B cell (primary cell): ENCODE results near the gene UPF3A. TPM values are rescaled to one million over a fixed set of nuclear protein-coding genes. Genes with fewer than 3 reads are reported as not detected.

Experiments used
- ATAC-seq: fragments of 200-7000 bp; cut with Tn5 transposase; one replicate; pipeline ENCODE4 v1.10.0; 2021; ENCODE audit warnings: low read depth, mild to moderate bottlenecking, moderate number of reproducible peaks, moderate library complexity
- CTCF ChIA-PET: fragments of 350-600 bp; sonication (Branson Sonifier 250); formaldehyde crosslinking; loops from one replicate; lab custom pipeline; 2021; ENCODE audit warnings: antibody characterized with exemption, inconsistent platforms; lab: Charles Lee
- POLR2A ChIA-PET: fragments of 350-600 bp; sonication (Branson Sonifier 250); formaldehyde crosslinking; loops from one replicate; lab custom pipeline; 2021; ENCODE audit warnings: antibody characterized with exemption; lab: Charles Lee
- DNase-seq: peaks from one replicate; pipeline ENCODE4 v3.0.0; 2013
- H2AFZ ChIP-seq: 2 replicates; pipeline ENCODE4 v1.6.1; 2012; ENCODE audit warnings: mild to moderate bottlenecking, low read depth, low read length; ENCODE audit not compliant: insufficient read depth, poor library complexity, severe bottlenecking
- H3K27ac ChIP-seq, 2 donors: 1 replicate in 1 of 2; 2 replicates in 1 of 2; pipeline ENCODE4 v1.5.1; 2012 to 2013; ENCODE audit warnings: low read length in 2 of 2, mild to moderate bottlenecking in 2 of 2, moderate library complexity in 1 of 2
- H3K27me3 ChIP-seq, 4 experiments: fragments of 200-600 bp in 1 of 4; sonication (generic) in 1 of 4; replicated peaks in 1 of 4; 1 replicate in 2 of 4; 2 replicates in 2 of 4; pipeline versions ENCODE4 v1.6.1 to v1.7.0; 2013 to 2016; ENCODE audit warnings: low read length in 3 of 4, mild to moderate bottlenecking in 2 of 4, mixed read lengths in 1 of 4, moderate library complexity in 1 of 4; ENCODE audit not compliant: insufficient read depth in 4 of 4, control insufficient read depth in 3 of 4; ENCODE audit errors: control extremely low read depth in 1 of 4
- H3K36me3 ChIP-seq, 2 experiments: replicated peaks in 1 of 2; 1 replicate in 1 of 2; 2 replicates in 1 of 2; pipeline versions ENCODE4 v1.6.1 to v1.7.1; 2013; ENCODE audit warnings: low read length in 1 of 2; ENCODE audit not compliant: insufficient read depth in 2 of 2, control insufficient read depth in 1 of 2; ENCODE audit errors: control extremely low read depth in 1 of 2, extremely low read depth in 1 of 2
- H3K4me1 ChIP-seq, 2 donors: fragments of 200-600 bp in 1 of 2; sonication (generic) in 1 of 2; 1 replicate in 1 of 2; 2 replicates in 1 of 2; pipeline versions ENCODE4 v1.5.1 to v1.6.1; 2013 to 2017; ENCODE audit warnings: low read length in 2 of 2; ENCODE audit not compliant: control insufficient read depth in 2 of 2, insufficient read depth in 2 of 2
- H3K4me2 ChIP-seq: replicated peaks from 2 replicates; pipeline ENCODE3; 2012; ENCODE audit warnings: mild to moderate bottlenecking, low read depth, low read length; ENCODE audit not compliant: poor library complexity, severe bottlenecking
- H3K4me3 ChIP-seq, 5 experiments: fragments of 200-600 bp in 1 of 5; sonication (generic) in 1 of 5; 1 replicate in 3 of 5; 2 replicates in 2 of 5; pipeline versions ENCODE4 v1.5.1 to v1.7.0; 2011 to 2016; ENCODE audit warnings: low read length in 4 of 5, mild to moderate bottlenecking in 4 of 5, low read depth in 2 of 5, control low read depth in 1 of 5, moderate library complexity in 1 of 5; ENCODE audit not compliant: insufficient read depth in 1 of 5; ENCODE audit errors: control extremely low read depth in 1 of 5, extremely low read depth in 1 of 5
- H3K79me2 ChIP-seq: fragments of 200-600 bp; sonication (generic); one replicate; pipeline ENCODE4 v1.6.0; 2016; ENCODE audit warnings: low read length; ENCODE audit not compliant: control insufficient read depth, insufficient read depth
- H3K9ac ChIP-seq: fragments of 200-600 bp; sonication (generic); 2 replicates; pipeline ENCODE4 v1.6.1; 2017; ENCODE audit warnings: mild to moderate bottlenecking, low read length, moderate library complexity
- H3K9me3 ChIP-seq, 3 donors: one replicate each; pipeline versions ENCODE4 v1.6.1 to v1.7.1; 2013; ENCODE audit warnings: low read length in 2 of 3; ENCODE audit not compliant: control insufficient read depth in 2 of 3, insufficient read depth in 1 of 3; ENCODE audit errors: control extremely low read depth in 1 of 3
- H4K20me1 ChIP-seq: 2 replicates; pipeline ENCODE4 v1.6.0; 2012; ENCODE audit warnings: mild to moderate bottlenecking, low read length; ENCODE audit not compliant: insufficient read depth, control insufficient read depth, poor library complexity, severe bottlenecking
- H3K27ac Mint-ChIP-seq: one replicate; pipeline ENCODE4 v1.8.0; 2021; ENCODE audit warnings: mixed read lengths
- H3K27me3 Mint-ChIP-seq: one replicate; pipeline ENCODE4 v1.8.0; 2021; ENCODE audit warnings: mixed read lengths
- H3K4me1 Mint-ChIP-seq: one replicate; pipeline ENCODE4 v1.8.0; 2021; ENCODE audit warnings: mixed read lengths
- H3K4me3 Mint-ChIP-seq: one replicate; pipeline ENCODE4 v1.8.0; 2021; ENCODE audit warnings: mixed read lengths
- H3K9me3 Mint-ChIP-seq: one replicate; pipeline ENCODE4 v1.8.0; 2022; ENCODE audit warnings: mixed read lengths; ENCODE audit not compliant: insufficient read depth
- EZH2 ChIP-seq: IDR thresholded peaks from 2 replicates; pipeline ENCODE4 v1.6.1; 2012; ENCODE audit warnings: borderline replicate concordance, low read depth, mild to moderate bottlenecking, moderate library complexity, low read length; ENCODE audit not compliant: insufficient read depth, poor library complexity, severe bottlenecking
- WGBS: methylation state at CpG from one replicate; pipeline ENCODE4 v1.1.5; 2013; ENCODE audit warnings: missing lambda C conversion rate; ENCODE audit not compliant: insufficient coverage; 5-methylcytosine and 5-hydroxymethylcytosine counted together
- intact Hi-C: fragments of 100-400 bp; cut with micrococcal nuclease; formaldehyde crosslinking; loops from one replicate; pipeline ENCODE4 v1.10.0; 2022
- polyA plus RNA-seq: library from polyadenylated mRNA; depleted of rRNA; stranded (reverse); fragments of >200 nt; gene quantifications from 2 replicates; pipeline ENCODE4 v1.2.3, GENCODE V29; 2012
- total RNA-seq, 2 donors: library from RNA; stranded (reverse); fragments of 120-200 nt in 1 of 2; gene quantifications; 1 replicate in 1 of 2; 2 replicates in 1 of 2; pipeline versions ENCODE4 v1.2.3 to v1.2.4, GENCODE V29; 2013 to 2022
- TF ChIP-seq, protein P1 (sequence below): fragments of 200-600 bp; IDR thresholded peaks from one replicate; pipeline ENCODE4 v1.8.0; 2022; ENCODE audit warnings: antibody characterized with exemption, mild to moderate bottlenecking

UPF3A gene
- total and polyA plus RNA-seq, 2 donors (not counting 1 experiment from before 2014, with no cell fraction given): 72.9 to 109 TPM

DNA sequence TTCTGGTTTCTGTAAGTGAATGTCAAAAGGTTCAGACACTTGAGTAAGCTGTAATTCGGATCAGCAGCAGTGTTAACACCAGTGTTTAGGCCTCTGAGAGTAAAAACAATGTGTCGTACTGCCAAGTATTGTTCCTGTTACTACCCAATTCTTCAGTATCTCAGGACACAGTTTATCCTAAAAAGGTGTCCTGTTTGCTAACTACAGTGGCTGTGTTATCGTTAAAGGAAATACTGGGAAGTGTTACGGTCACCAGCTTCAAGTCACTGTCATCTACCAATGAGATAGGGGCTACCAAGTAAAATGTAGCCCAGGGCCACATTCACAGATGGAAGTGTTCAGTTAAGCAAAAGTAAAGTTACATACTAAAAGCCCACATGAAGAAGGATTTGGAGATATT, 2.3 kb upstream of the UPF3A start:
- Mint-ChIP-seq H3K9me3 (no peaks in the 10 kb centered on the region), H3K4me3 (no peak overlapping the region), H3K27me3 (no peaks in the 10 kb centered on the region), H3K27ac (peak overlapping the region; percentile 81), H3K4me1 (peaks cover 29% of the 10 kb centered on the region)
- DNase-seq (no peak), ATAC-seq (no peak)
- POLR2A ChIA-PET: no interaction called here
- Histone ChIP-seq H3K9ac (no peak overlapping the region), H3K27me3 (no peaks in the 10 kb centered on the region), H4K20me1 (peaks cover 7% of the 10 kb centered on the region), H3K4me3 (no peak overlapping the region), H3K4me1 (peaks cover 23 to 30% of the 10 kb centered on the region in 2 donors), H3K27ac (peak overlapping the region in 1 of 2 donors; percentile 90), H3K9me3 (no peaks in the 10 kb centered on the region), H3K4me2 (no peak overlapping the region), H3K79me2 (peaks cover 21% of the 10 kb centered on the region), H3K36me3 (peaks cover 0 to 26% of the 10 kb centered on the region in 2 experiments), H2AFZ (no peak overlapping the region)
- WGBS: no CpG with 5 or more reads among the region's 4 CpGs
- no peak for TF ChIP-seq EZH2
- TF ChIP-seq, protein P1, sequence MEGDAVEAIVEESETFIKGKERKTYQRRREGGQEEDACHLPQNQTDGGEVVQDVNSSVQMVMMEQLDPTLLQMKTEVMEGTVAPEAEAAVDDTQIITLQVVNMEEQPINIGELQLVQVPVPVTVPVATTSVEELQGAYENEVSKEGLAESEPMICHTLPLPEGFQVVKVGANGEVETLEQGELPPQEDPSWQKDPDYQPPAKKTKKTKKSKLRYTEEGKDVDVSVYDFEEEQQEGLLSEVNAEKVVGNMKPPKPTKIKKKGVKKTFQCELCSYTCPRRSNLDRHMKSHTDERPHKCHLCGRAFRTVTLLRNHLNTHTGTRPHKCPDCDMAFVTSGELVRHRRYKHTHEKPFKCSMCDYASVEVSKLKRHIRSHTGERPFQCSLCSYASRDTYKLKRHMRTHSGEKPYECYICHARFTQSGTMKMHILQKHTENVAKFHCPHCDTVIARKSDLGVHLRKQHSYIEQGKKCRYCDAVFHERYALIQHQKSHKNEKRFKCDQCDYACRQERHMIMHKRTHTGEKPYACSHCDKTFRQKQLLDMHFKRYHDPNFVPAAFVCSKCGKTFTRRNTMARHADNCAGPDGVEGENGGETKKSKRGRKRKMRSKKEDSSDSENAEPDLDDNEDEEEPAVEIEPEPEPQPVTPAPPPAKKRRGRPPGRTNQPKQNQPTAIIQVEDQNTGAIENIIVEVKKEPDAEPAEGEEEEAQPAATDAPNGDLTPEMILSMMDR: no peak
- CTCF ChIA-PET: interaction anchor here (1.6 kb wide), 1 partner anchor 10 kb away, joined by 5 read pairs; no protein-coding TSS in a partner anchor
- intact Hi-C loops: no loop called here

DNA sequence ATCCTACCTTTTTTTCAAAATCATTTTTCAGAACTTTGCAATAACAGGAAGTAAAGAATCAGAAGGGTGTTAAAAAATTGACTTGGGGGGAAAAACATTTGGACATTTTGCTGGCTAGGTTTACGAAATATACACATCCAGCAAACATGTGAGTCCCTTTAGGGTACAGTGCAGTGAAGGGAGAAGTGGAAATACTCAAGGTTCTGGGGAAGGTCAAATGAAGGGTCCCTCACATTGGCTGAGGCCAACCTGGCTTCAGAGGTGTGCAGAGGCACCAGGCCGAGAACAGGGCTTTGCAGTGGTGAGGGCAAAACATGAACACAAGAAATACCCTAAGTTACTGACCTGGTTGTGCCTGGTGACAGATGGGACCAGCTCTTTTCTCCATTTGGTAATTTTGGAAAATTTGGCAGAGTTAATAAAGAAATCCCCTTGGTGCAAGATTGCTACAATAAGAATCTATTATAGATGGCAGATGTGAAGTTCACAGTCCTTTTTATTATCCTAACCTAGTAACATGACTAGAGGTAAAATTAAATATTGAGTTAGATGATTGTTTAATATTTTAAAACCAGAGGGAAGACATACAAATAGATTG, 1.5 kb upstream of the UPF3A start:
- Histone ChIP-seq H3K9ac (no peak overlapping the region), H3K9me3 (no peaks in the 10 kb centered on the region), H3K36me3 (peaks cover 0 to 23% of the 10 kb centered on the region in 2 experiments), H3K27ac (peak overlapping the region; percentile 83 to 90), H3K4me2 (peak overlapping the region; percentile 84), H4K20me1 (peaks cover 10% of the 10 kb centered on the region), H3K27me3 (no peaks in the 10 kb centered on the region), H3K4me1 (peaks cover 23 to 30% of the 10 kb centered on the region in 2 donors), H2AFZ (no peak overlapping the region), H3K4me3 (no peak overlapping the region), H3K79me2 (peaks cover 29% of the 10 kb centered on the region)
- CTCF ChIA-PET: interaction anchor here (1.6 kb wide), 1 partner anchor 11 kb away, joined by 5 read pairs; no protein-coding TSS in a partner anchor
- 100% methylated on average over 2 of the region's 2 CpGs for WGBS
- H3K27ac Mint-ChIP-seq: peak overlapping the region; percentile 81
- ATAC-seq (no peak), DNase-seq (no peak)
- H3K9me3 Mint-ChIP-seq: no peaks in the 10 kb centered on the region
- no peaks in the 10 kb centered on the region for H3K27me3 Mint-ChIP-seq
- POLR2A ChIA-PET: interaction anchor here (1.0 to 2.4 kb wide), 2 partner anchors 34 to 36 kb away, joined by 3 to 10 read pairs; partner anchors contain the start of gene CHAMP1
- peak overlapping the region; percentile 89 for H3K4me3 Mint-ChIP-seq
- TF ChIP-seq, protein P1: no peak
- TF ChIP-seq EZH2: no peak
- H3K4me1 Mint-ChIP-seq: peaks cover 31% of the 10 kb centered on the region
- intact Hi-C loops: loop anchor here (1.0 to 2.0 kb wide), 2 partner anchors 17 to 45 kb away; no protein-coding TSS in a partner anchor
